Measurements from ENCODE around the gene LRRC4C.
"Not testable (repeated sequence)": the region's sequence is repeated elsewhere in the genome, so short reads cannot be mapped to it uniquely, and the experiment has no call there.

The LRRC4C gene

GRCh38 chr11:41102471-41102870 is 357.0 kb downstream of the LRRC4C start:
- DNase-seq = no peak

GRCh38 chr11:41099654-41100053 is 359.8 kb downstream of the LRRC4C start:
- no peak for DNase-seq

GRCh38 chr11:41085123-41085522 is 374.3 kb downstream of the LRRC4C start:
- no peak for DNase-seq

- DNase-seq = no peak
Measured at GRCh38 chr11:41081756-41082285, 377.6 kb downstream of the LRRC4C start.

GRCh38 chr11:41074318-41074717 is 385.1 kb downstream of the LRRC4C start:
- DNase-seq = no peak

- DNase-seq = no peak
Measured at GRCh38 chr11:41065432-41065831, 394.0 kb downstream of the LRRC4C start.

- no peak for DNase-seq
Measured at GRCh38 chr11:41058138-41058537, 401.3 kb downstream of the LRRC4C start.

- no peak for DNase-seq
Measured at GRCh38 chr11:41056892-41057569, 402.4 kb downstream of the LRRC4C start.

- no peak for DNase-seq
Measured at GRCh38 chr11:41053894-41054293, 405.6 kb downstream of the LRRC4C start.

- DNase-seq = no peak
Measured at GRCh38 chr11:41051919-41052635, 407.4 kb downstream of the LRRC4C start.

GRCh38 chr11:41050791-41051190 is 408.7 kb downstream of the LRRC4C start:
- DNase-seq = no peak

GRCh38 chr11:41047229-41047628 is 412.2 kb downstream of the LRRC4C start:
- DNase-seq = no peak

- DNase-seq = no peak
Measured at GRCh38 chr11:41045266-41045665, 414.2 kb downstream of the LRRC4C start.

- DNase-seq = no peak
Measured at GRCh38 chr11:41044747-41045146, 414.7 kb downstream of the LRRC4C start.

GRCh38 chr11:41042688-41043087 is 416.8 kb downstream of the LRRC4C start:
- no peak for DNase-seq

- no peak for DNase-seq
Measured at GRCh38 chr11:41040474-41040873, 419.0 kb downstream of the LRRC4C start.

GRCh38 chr11:41039592-41039991 is 419.9 kb downstream of the LRRC4C start:
- no peak for DNase-seq

GRCh38 chr11:41031551-41032060 is 427.8 kb downstream of the LRRC4C start:
- DNase-seq = no peak

- no peak for DNase-seq
Measured at GRCh38 chr11:41020259-41020658, 439.2 kb downstream of the LRRC4C start.

- not testable (repeated sequence) for DNase-seq
Measured at GRCh38 chr11:41019666-41020065, 439.8 kb downstream of the LRRC4C start.

GRCh38 chr11:41018224-41018623 is 441.2 kb downstream of the LRRC4C start:
- no peak for DNase-seq

- no peak for DNase-seq
Measured at GRCh38 chr11:41010361-41011050, 448.9 kb downstream of the LRRC4C start.

GRCh38 chr11:41005986-41006385 is 453.5 kb downstream of the LRRC4C start:
- no peak for DNase-seq
